Measurements from ENCODE around the gene PAPOLA.
"Not testable (repeated sequence)": the region's sequence is repeated elsewhere in the genome, so short reads cannot be mapped to it uniquely, and the experiment has no call there.

The PAPOLA gene

GRCh38 chr14:96502621-96503305 lies 581 bp downstream of the PAPOLA start:
- DNase-seq (ENCODE audit: low spot score), result peak; percentile 37

GRCh38 chr14:96503306-96503679 lies 1.1 kb downstream of the PAPOLA start:
- DNase-seq (ENCODE audit: low spot score), result peak; percentile 40

DNA sequence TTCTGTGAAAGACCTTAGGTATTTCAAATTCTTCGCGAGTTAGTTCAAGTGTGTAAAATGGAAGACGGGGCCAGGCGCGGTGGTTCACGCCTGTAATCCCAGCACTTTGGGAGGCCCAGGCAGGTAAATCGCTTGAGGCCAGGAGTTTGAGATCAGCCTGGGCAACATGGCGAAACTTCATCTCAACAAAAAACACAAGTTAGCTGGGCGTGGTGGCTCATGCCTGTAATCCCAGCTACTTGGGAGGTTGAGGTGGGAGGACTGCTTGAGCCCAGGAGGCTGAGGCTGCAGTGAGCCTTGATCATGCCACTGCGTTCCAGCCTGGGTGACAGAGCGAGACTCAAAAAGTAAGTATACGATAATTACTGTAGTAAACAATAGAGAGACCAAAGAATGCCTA lies 2.2 kb downstream of the PAPOLA start:
- not testable (repeated sequence) for DNase-seq (ENCODE audit: low spot score)

GRCh38 chr14:96507723-96508122 lies 5.5 kb downstream of the PAPOLA start:
- DNase-seq (ENCODE audit: low spot score), result no peak

DNA sequence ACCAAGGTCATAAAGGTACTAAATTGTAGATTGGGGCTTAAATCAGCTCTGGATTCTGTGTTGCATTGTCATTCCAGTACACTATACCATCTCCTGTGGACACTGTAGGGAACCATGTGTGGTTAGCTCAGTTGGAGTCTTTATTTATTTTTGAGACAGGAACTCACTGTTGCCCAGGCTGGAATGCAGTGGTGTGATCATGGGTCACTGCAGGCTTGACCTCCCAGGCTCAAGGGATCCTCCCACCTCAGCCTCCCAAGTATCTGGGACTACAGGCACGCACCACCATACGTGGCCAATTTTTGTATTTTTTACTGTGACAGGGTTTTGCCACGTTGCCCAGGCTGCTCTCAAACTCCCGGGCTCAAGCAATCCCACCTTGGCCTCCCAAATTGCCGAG lies 6.7 kb downstream of the PAPOLA start:
- DNase-seq (ENCODE audit: low spot score), result no peak

- DNase-seq (ENCODE audit: low spot score), result no peak
Observed at GRCh38 chr14:96509457-96510090, 7.4 kb downstream of the PAPOLA start.

DNA sequence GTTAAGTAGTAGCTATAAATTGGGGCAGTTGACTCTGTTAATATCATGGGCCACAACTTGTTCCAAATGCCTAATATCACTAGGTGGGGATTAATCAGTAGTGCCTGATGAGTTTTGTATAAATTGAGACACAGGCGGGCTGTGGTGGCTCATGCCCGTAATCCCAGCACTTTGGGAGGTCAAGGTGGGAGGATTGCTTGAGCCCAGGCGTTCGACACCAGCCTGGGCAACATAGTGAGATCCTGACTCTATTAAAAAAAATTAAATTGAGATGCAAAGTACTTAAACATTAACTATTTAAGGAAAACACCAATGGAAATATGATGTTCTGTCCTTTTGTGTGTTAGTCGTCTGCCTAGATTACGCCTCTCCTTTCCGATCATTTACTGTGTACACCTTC lies 9.0 kb downstream of the PAPOLA start:
- DNase-seq (ENCODE audit: low spot score), result no peak

DNA sequence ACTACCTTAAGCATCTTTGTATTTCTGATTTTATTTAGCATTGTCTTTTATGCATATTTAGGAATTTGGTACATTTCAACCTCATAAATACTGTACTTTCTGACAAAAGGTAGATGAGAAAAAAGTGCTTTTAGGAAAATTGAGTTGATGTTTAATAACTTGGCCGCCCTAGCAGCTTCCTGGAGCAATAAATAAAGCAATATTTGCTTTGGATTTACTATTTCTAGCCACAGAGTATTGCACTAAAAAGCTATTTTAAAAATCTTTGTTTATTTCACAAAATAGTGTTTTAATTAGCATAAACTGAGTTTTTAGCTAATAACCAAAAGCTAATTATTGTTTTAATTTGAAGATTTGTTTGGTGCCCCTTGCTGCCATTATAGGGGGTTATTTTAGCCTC lies 9.5 kb downstream of the PAPOLA start:
- DNase-seq (ENCODE audit: low spot score), result no peak

- no peak for DNase-seq (ENCODE audit: low spot score)
Observed at GRCh38 chr14:96512122-96512521, 9.9 kb downstream of the PAPOLA start.

GRCh38 chr14:96512602-96513397 lies 10.6 kb downstream of the PAPOLA start:
- no peak for DNase-seq (ENCODE audit: low spot score)

DNA sequence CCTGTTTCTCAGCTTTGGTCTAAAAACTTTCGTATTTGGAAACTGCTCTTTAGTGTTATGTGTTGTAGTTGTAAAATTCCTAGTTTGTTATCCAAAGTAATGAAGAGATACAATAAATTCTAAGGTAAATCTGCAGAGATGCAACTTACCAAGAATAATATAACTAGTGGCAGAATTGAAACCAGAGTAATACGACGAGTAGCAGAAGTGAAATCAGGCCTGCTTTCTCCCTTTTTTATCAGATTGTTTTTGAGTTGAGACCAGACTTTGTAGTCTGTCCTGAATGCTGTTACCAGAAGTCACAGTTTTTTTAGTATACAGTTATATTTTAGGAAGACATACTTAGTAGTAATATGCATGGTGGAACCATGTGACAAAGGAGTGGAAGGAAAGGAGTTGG lies 12.5 kb downstream of the PAPOLA start:
- DNase-seq (ENCODE audit: low spot score), result no peak

DNA sequence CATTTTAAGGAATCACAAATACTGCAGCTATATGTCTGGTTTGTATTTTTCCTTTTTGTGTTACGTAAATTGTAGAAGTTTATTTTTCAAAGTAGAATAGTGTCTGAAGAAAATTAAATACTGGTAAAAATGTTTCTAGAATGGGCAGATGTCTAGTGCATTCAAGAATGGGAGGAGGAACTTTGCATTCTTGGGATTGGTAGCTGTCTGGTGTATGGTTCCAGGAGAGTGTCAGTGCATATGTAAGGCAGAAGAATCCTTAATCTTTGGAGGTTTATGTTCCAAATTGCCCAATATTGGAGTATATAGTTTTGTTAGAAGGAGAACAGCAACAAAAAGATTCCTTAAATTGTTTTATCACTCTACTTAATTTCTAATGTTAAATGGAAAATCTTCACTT lies 13.5 kb downstream of the PAPOLA start:
- no peak for DNase-seq (ENCODE audit: low spot score)

DNA sequence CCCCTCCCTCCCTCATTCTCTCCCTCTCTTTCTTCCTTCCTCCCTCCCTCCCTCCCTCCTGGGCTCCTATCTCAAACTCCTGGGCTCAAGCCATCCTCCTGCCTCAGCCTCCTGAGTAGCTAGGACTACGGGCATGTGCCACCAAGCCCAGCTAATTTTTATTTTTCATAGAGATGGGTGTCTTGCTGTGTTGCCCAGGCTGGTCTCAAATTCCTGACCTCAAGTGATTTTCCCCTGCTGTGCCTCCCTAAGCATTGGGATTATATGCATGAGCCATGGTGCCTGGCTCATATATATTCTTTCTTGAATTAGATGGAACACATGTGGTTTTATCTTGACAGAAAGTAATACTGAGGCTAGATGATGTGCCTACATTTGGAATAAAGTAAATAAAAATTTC lies 14.2 kb downstream of the PAPOLA start:
- DNase-seq (ENCODE audit: low spot score), result no peak

DNA sequence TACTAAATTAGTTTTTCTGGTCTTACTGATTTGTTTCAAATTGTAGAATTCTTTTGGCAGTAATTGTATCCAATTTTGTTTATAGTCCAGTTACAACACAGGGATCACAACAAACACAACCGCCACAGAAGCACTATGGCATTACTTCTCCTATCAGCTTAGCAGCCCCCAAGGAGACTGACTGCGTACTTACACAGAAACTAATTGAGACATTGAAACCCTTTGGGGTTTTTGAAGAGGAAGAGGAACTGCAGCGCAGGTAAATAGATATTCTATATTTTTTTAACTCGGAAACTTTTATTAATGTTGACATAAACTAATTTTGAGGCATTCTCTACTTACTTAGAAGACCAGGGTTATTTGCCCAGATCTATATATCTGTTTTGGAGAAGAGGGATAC lies 17.8 kb downstream of the PAPOLA start:
- no peak for DNase-seq (ENCODE audit: low spot score)

GRCh38 chr14:96525452-96525851 lies 23.3 kb downstream of the PAPOLA start:
- DNase-seq (ENCODE audit: low spot score), result no peak

DNA sequence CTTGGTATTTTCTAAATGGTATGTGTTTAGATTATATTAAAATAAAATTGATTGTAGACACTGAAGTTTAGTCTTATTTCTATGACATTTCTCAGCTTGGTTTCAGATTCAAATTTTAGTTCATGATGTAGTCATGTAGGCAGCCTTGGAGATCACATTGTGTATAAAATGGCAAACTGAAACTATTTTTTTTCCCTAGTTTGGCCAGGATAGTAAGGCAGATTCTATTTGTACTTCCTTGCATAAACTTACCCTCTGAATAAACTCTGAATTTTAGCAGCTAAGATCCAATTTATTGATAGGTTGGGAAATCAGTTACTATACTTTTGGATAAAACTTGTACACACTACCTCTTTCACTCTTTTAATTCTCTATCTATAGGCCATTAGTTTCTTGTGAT lies 30.4 kb downstream of the PAPOLA start:
- DNase-seq (ENCODE audit: low spot score), result no peak

GRCh38 chr14:96536807-96537206 lies 34.6 kb downstream of the PAPOLA start:
- no peak for DNase-seq (ENCODE audit: low spot score)

GRCh38 chr14:96538097-96538989 lies 36.2 kb downstream of the PAPOLA start:
- no peak for DNase-seq (ENCODE audit: low spot score)

- no peak for DNase-seq (ENCODE audit: low spot score)
Observed at GRCh38 chr14:96538990-96539317, 36.8 kb downstream of the PAPOLA start.

DNA sequence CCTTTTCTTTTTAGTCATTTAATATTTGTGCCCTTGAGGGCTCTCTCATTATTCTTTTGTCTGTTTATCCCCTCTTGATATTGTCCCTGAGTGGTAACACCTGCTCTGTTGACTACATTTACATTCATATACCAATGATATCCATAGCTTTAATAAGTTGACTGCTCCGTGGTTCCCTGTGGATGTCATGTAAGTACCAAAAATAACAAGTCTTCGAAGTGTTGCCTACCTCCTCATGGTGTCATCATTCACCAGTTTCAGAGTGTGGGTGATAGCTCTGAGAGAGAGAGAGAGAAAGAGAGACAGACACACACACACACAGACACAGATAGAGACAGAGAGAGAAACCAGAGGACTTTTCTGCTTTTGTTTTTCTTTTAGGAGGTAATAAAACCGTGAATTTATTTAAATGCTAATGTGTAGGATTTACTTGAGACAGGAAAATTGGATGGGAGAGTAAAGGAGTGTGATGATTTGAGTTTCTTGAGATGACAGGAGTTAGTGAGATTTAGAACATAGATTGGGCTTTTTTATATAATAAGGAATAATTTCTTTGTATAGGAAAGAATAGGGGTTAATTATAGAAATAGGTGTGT lies 52.2 kb downstream of the PAPOLA start:
- no peak for DNase-seq (ENCODE audit: low spot score)

- no peak for DNase-seq (ENCODE audit: low spot score)
Observed at GRCh38 chr14:96559571-96559970, 57.4 kb downstream of the PAPOLA start.

- DNase-seq (ENCODE audit: low spot score), result no peak
Observed at GRCh38 chr14:96564389-96564788, 62.2 kb downstream of the PAPOLA start.

Measured in hematopoietic multipotent progenitor cell treated with erythropoietin and hydrocortisone succinate and interleukin-3 and kit ligand, for 15 days (in vitro differentiated cells).